Neural crest cell (in vitro differentiated cells): ENCODE results near the gene HSPA4L. TPM values are rescaled to one million over a fixed set of nuclear protein-coding genes. Genes with fewer than 3 reads are reported as not detected.

Experiments
- DNase-seq: peaks from one replicate; pipeline ENCODE4 v3.0.0; 2021; ENCODE audit warnings: low read depth, mixed read lengths, low spot score
- H3K27ac Mint-ChIP-seq: one replicate; pipeline ENCODE4 v1.8.0; 2021; ENCODE audit warnings: mild to moderate bottlenecking, mixed read lengths; ENCODE audit not compliant: unreplicated experiment
- H3K27me3 Mint-ChIP-seq: 2 replicates; pipeline ENCODE4 v1.8.0; 2021; ENCODE audit warnings: low read depth, mild to moderate bottlenecking, mixed read lengths
- H3K36me3 Mint-ChIP-seq: 2 replicates; pipeline ENCODE4 v1.8.0; 2021; ENCODE audit warnings: low read depth, mild to moderate bottlenecking, mixed read lengths
- H3K4me1 Mint-ChIP-seq: 2 replicates; pipeline ENCODE4 v1.8.0; 2021; ENCODE audit warnings: mixed read lengths
- H3K4me3 Mint-ChIP-seq: one replicate; pipeline ENCODE4 v1.8.0; 2021; ENCODE audit warnings: mild to moderate bottlenecking, mixed read lengths
- H3K9me3 Mint-ChIP-seq: 2 replicates; pipeline ENCODE4 v1.8.0; 2021; ENCODE audit warnings: mixed read lengths
- total RNA-seq: library from RNA; stranded (reverse); gene quantifications from 2 replicates; pipeline ENCODE4 v1.2.1, GENCODE V29; 2021
- TF ChIP-seq, protein P1 (sequence below): fragments of 200-600 bp; sonication (generic); conservative IDR thresholded peaks from 2 replicates; pipeline ENCODE4 v1.5.0; 2021; ENCODE audit warnings: antibody characterized with exemption, mild to moderate bottlenecking

Gene HSPA4L
- total RNA-seq, 1 donor from 2014 or later = 7.7 TPM

- Mint-ChIP-seq H3K4me1 (peaks cover 20% of the 10 kb centered on the region), H3K4me3 (peak overlapping the region; percentile 96), H3K27me3 (peaks cover 34% of the 10 kb centered on the region), H3K9me3 (no peaks in the 10 kb centered on the region), H3K36me3 (no peaks in the 10 kb centered on the region), H3K27ac (no peak overlapping the region)
- TF ChIP-seq, protein P1, sequence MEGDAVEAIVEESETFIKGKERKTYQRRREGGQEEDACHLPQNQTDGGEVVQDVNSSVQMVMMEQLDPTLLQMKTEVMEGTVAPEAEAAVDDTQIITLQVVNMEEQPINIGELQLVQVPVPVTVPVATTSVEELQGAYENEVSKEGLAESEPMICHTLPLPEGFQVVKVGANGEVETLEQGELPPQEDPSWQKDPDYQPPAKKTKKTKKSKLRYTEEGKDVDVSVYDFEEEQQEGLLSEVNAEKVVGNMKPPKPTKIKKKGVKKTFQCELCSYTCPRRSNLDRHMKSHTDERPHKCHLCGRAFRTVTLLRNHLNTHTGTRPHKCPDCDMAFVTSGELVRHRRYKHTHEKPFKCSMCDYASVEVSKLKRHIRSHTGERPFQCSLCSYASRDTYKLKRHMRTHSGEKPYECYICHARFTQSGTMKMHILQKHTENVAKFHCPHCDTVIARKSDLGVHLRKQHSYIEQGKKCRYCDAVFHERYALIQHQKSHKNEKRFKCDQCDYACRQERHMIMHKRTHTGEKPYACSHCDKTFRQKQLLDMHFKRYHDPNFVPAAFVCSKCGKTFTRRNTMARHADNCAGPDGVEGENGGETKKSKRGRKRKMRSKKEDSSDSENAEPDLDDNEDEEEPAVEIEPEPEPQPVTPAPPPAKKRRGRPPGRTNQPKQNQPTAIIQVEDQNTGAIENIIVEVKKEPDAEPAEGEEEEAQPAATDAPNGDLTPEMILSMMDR = no peak
- no peak for DNase-seq
These were observed 2.0 kb downstream of the HSPA4L start for GRCh38 chr4:127783955-127784770.

DNA sequence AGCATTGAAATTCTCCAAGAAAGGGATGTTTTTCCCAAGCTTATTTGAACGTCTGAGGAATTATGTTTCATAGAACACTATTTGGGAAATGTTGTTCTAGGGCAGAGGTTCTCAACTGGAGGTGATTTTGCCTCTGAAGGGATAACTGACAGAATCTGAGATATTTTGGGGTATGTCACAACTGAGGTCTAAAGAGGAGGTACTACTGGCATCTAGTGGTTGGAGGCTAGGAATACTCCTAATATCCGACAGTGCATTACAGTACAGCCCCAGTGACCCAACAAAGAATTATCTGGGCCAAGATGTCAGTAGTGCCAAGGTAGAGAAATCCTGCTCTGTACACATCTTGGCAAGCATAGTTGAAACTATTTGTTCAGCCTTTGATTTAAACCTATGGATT lies 6.4 kb downstream of the HSPA4L start:
- TF ChIP-seq, protein P1 = peak; percentile 36

DNA sequence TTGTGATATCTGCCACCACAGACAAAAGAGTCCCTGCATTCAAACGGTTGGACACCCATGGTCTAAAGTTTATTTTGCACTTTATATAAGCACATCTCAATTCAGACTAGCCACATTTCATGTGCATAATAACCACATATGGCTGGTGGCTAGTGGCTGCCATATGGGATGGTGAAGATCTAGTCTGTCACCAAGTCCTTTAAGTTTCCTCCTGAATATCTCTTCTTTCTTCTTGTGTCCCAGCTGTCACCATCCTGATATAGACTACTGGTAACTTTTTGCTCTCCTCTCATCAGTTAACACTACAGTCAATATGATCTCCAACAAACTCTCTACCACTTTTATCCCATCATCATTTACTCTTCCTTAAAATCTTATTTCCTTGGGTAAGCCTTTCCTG lies 9.3 kb downstream of the HSPA4L start:
- H3K36me3 Mint-ChIP-seq = no peaks in the 10 kb centered on the region
- H3K4me1 Mint-ChIP-seq = no peaks in the 10 kb centered on the region
- H3K4me3 Mint-ChIP-seq = no peak overlapping the region
- TF ChIP-seq, protein P1 = no peak
- no peaks in the 10 kb centered on the region for H3K9me3 Mint-ChIP-seq
- no peak overlapping the region for H3K27ac Mint-ChIP-seq
- DNase-seq = no peak
- no peaks in the 10 kb centered on the region for H3K27me3 Mint-ChIP-seq

More for the DNA sequence above, 6.4 kb downstream of the HSPA4L start:
- Mint-ChIP-seq H3K4me1 (peaks cover 9% of the 10 kb centered on the region), H3K9me3 (no peaks in the 10 kb centered on the region), H3K4me3 (no peak overlapping the region), H3K27me3 (peaks cover 13% of the 10 kb centered on the region), H3K36me3 (no peaks in the 10 kb centered on the region), H3K27ac (no peak overlapping the region)
- DNase-seq = no peak

GRCh38 chr4:127793528-127793927 lies 11.4 kb downstream of the HSPA4L start:
- Mint-ChIP-seq H3K4me3 (no peak overlapping the region), H3K9me3 (no peaks in the 10 kb centered on the region), H3K27me3 (no peaks in the 10 kb centered on the region), H3K4me1 (no peaks in the 10 kb centered on the region), H3K36me3 (no peaks in the 10 kb centered on the region), H3K27ac (no peak overlapping the region)
- no peak for DNase-seq
- TF ChIP-seq, protein P1 = no peak

DNA sequence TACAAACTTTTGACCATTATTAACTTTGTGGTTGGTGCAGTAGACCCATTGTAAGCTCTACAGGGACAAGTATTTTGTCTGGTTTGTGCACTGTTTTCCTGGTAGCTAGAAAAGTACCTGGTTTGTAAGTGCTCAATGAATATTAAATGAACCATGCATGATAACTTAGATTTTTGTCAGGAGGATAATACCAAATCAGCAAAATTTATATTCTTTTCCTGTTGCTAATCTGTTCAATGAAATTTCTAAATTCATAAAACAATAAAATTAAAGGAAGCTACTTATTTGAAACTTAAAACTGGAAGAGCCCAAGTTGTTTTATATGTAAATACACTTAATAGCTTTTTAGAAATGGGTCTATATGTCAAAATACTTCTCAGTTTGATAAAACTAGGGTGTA lies 17.6 kb downstream of the HSPA4L start:
- H3K27ac Mint-ChIP-seq = no peak overlapping the region
- H3K4me3 Mint-ChIP-seq = no peak overlapping the region
- no peak for DNase-seq
- no peaks in the 10 kb centered on the region for H3K27me3 Mint-ChIP-seq
- H3K4me1 Mint-ChIP-seq = no peaks in the 10 kb centered on the region
- H3K9me3 Mint-ChIP-seq = no peaks in the 10 kb centered on the region
- TF ChIP-seq, protein P1 = no peak
- no peaks in the 10 kb centered on the region for H3K36me3 Mint-ChIP-seq
